ENCODE data around the gene TMCO4. TPM values are rescaled to one million over a fixed set of nuclear protein-coding genes. Genes with fewer than 3 reads are reported as not detected.

The TMCO4 gene
- total and polyA plus RNA-seq, 3 donors from 2014 or later, result 10.5 to 17.7 (median 14.9) TPM

DNA sequence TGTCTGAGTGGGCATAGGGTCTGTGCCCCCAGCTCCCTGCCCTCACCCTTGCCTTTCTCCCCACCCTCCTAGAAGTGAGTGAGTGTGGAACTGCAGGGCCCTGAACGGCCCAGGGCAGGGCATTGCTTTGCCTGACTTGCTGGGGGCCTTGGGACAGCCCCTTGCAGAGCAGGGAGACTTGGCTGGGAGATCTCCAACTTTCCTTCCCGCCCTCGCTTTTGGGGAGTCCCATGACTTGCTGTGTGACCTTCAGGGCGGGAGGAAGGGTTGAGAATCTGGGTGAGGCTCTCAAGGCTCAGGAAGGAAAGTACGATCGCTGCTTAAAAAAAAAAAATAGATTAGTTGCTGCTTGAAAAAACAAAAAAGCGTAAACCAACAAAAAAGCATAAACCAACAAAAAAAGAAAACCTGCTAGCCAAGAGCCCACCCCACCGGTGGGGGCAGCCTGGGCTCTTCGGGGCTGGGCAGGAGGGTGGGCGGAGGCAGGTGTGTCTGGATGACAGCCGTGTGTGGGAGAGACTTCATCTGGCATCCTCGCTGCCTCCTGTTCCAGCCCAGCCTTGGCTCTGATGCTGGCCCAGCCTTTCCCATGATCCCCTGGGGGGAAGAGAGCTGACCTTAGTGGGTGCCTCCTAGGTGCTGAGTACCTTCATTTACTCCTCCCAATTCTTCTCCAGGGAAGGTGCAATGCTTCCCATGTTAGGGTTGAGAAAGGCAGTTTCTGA, 149.1 kb downstream of the TMCO4 start:
- intact Hi-C loops (cut with DNase I; ENCODE audit: low total_unique reads), result no loop called here
- H3K4me1 ChIP-seq, result peaks cover 38% of the 10 kb centered on the region
- H3K27ac ChIP-seq, result peak overlapping the region; percentile 47 to 65
- DNase-seq, result peak; percentile 60
- H3K9me3 ChIP-seq, result no peaks in the 10 kb centered on the region
- H3K27me3 ChIP-seq, result no peaks in the 10 kb centered on the region
- H3K4me3 ChIP-seq, result no peak overlapping the region
- WGBS, 2 donors, result 22 to 30% methylated on average over 12 of the region's 12 CpGs
- no peaks in the 10 kb centered on the region for H3K36me3 ChIP-seq (ENCODE audit: low read depth, missing control alignments)
- TF ChIP-seq POLR2A (IDR thresholded peaks at IDR 0.05), result no peak
- TF ChIP-seq, protein P1, sequence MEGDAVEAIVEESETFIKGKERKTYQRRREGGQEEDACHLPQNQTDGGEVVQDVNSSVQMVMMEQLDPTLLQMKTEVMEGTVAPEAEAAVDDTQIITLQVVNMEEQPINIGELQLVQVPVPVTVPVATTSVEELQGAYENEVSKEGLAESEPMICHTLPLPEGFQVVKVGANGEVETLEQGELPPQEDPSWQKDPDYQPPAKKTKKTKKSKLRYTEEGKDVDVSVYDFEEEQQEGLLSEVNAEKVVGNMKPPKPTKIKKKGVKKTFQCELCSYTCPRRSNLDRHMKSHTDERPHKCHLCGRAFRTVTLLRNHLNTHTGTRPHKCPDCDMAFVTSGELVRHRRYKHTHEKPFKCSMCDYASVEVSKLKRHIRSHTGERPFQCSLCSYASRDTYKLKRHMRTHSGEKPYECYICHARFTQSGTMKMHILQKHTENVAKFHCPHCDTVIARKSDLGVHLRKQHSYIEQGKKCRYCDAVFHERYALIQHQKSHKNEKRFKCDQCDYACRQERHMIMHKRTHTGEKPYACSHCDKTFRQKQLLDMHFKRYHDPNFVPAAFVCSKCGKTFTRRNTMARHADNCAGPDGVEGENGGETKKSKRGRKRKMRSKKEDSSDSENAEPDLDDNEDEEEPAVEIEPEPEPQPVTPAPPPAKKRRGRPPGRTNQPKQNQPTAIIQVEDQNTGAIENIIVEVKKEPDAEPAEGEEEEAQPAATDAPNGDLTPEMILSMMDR (IDR thresholded peaks at IDR 0.05), result no peak

DNA sequence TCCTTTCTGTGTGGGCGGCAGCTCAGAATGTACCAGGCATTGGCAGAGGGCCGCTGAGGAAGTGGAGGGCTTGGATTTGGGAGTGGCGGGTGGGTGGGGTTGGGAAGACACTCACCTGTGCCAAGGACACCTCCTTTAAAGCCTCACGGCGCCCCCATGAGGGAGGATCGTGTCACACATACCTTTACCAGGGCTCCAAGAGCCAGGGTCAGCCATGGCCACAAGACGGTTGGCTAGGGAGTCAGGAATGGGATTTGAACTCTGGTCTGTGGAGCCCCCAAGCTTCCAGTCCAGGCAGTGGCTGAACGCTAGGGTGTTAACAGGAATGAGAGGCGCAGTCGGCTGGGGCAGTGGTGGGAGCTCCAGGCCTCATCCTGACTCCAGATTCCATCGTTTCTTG, 151.0 kb downstream of the TMCO4 start:
- Histone ChIP-seq H3K4me3 (no peak overlapping the region), H3K9me3 (no peaks in the 10 kb centered on the region), H3K36me3 (ENCODE audit: low read depth, missing control alignments) (no peaks in the 10 kb centered on the region), H3K27me3 (no peaks in the 10 kb centered on the region), H3K27ac (peak overlapping the region; percentile 76 to 93), H3K4me1 (peaks cover 38% of the 10 kb centered on the region)
- intact Hi-C loops (cut with DNase I; ENCODE audit: low total_unique reads), result loop anchor here (10.0 kb wide), 1 partner anchor 164 kb away; the partner anchor contains the start of gene CAPZB
- 67 to 75% methylated on average over 5 to 11 of the region's 11 CpGs for WGBS, 2 donors
- TF ChIP-seq, protein P1 (IDR thresholded peaks at IDR 0.05), result peak in 1 of 3 experiments; percentile 10
- TF ChIP-seq POLR2A (IDR thresholded peaks at IDR 0.05), result no peak
- DNase-seq, result peak; percentile 38

DNA sequence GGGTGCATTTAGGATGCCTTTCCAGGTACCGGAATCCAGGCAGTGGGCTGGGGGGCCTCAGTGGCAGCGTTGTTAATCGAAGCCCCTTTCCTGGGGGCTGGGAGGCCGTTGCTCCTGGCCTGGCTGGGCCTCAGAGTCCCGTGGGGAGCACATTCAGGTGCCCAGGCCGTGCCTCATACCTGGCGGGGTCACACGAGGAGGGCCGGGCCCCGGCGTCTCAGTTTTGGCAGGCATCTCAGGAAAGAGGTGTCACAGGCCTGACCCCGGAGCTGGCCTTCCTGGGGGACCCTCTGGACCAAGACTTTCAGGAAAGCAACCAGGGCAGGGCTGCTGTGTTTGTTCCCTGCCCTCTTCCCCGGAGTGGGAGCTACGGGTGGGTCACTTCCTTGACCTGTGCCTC, 151.5 kb downstream of the TMCO4 start:
- no peaks in the 10 kb centered on the region for H3K9me3 ChIP-seq
- TF ChIP-seq, protein P1 (IDR thresholded peaks at IDR 0.05), result no peak
- TF ChIP-seq POLR2A (IDR thresholded peaks at IDR 0.05), result no peak
- peaks cover 38% of the 10 kb centered on the region for H3K4me1 ChIP-seq
- peak overlapping the region; percentile 76 to 93 for H3K27ac ChIP-seq
- no peak for DNase-seq
- no peak overlapping the region for H3K4me3 ChIP-seq
- H3K36me3 ChIP-seq (ENCODE audit: low read depth, missing control alignments), result no peaks in the 10 kb centered on the region
- intact Hi-C loops (cut with DNase I; ENCODE audit: low total_unique reads), result loop anchor here (10.0 kb wide), 1 partner anchor 163 kb away; the partner anchor contains the start of gene CAPZB
- H3K27me3 ChIP-seq, result no peaks in the 10 kb centered on the region
- 65% methylated on average over 14 of the region's 14 CpGs; no CpG with 5 or more reads in 1 of the 2 donors for WGBS, 2 donors

DNA sequence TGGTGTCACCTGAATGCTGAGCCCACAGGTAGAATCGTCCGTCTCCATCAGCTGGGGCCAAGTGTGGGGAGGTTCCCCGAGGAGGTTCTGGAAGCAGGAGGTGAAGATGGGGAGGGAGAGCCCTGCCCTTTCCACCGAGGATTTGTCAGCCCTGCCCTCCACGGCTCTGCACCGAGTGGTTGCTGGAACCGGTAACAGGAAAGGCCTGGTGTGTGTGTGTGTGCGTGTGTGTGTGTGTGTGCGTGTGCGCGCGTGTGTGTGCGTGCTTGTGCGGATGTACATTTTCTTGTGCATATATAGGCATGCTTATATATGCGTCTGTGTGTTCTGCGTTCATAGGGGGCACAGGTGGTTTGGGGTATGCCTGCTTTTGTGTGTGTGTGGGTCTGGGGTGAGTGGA, 152.1 kb downstream of the TMCO4 start:
- H3K4me3 ChIP-seq, result no peak overlapping the region
- H3K27ac ChIP-seq, result peak overlapping the region; percentile 76 to 93
- H3K27me3 ChIP-seq, result no peaks in the 10 kb centered on the region
- DNase-seq, result no peak
- H3K9me3 ChIP-seq, result no peaks in the 10 kb centered on the region
- no peaks in the 10 kb centered on the region for H3K36me3 ChIP-seq (ENCODE audit: low read depth, missing control alignments)
- intact Hi-C loops (cut with DNase I; ENCODE audit: low total_unique reads), result loop anchor here (10.0 kb wide), 1 partner anchor 163 kb away; the partner anchor contains the start of gene CAPZB
- 51 to 67% methylated on average over 15 to 16 of the region's 16 CpGs for WGBS, 2 donors
- no peak for TF ChIP-seq POLR2A (IDR thresholded peaks at IDR 0.05)
- TF ChIP-seq, protein P1 (IDR thresholded peaks at IDR 0.05), result no peak
- H3K4me1 ChIP-seq, result peaks cover 38% of the 10 kb centered on the region
